GM18505 (cell line): ENCODE data around the gene NFU1.
"Not testable (repeated sequence)": the region's sequence is repeated elsewhere in the genome, so short reads cannot be mapped to it uniquely, and the experiment has no call there.

Experiments used
- ATAC-seq: cut with Tn5 transposase; IDR thresholded peaks from one replicate; pipeline ENCODE4 v1.9.1; 2021; ENCODE audit not compliant: unreplicated experiment
- POLR2A ChIP-seq: IDR thresholded peaks from 4 replicates; pipeline ENCODE4 v1.6.1; 2011; ENCODE audit warnings: borderline replicate concordance; ENCODE audit not compliant: insufficient read depth, insufficient read length; ENCODE audit errors: extremely low read depth

The NFU1 gene

GRCh38 chr2:69368588-69368987 is 68.6 kb downstream of the NFU1 start:
- TF ChIP-seq POLR2A, result no peak
- no peak for ATAC-seq

GRCh38 chr2:69359371-69359770 is 77.9 kb downstream of the NFU1 start:
- ATAC-seq, result no peak
- TF ChIP-seq POLR2A, result no peak

- TF ChIP-seq POLR2A, result no peak
- no peak for ATAC-seq
Observed at GRCh38 chr2:69358914-69359313, 78.3 kb downstream of the NFU1 start.

GRCh38 chr2:69356471-69356870 is 80.8 kb downstream of the NFU1 start:
- TF ChIP-seq POLR2A, result no peak
- ATAC-seq, result no peak

GRCh38 chr2:69354976-69355375 is 82.3 kb downstream of the NFU1 start:
- not testable (repeated sequence) for ATAC-seq

GRCh38 chr2:69353360-69353759 is 83.9 kb downstream of the NFU1 start:
- no peak for TF ChIP-seq POLR2A
- no peak for ATAC-seq

GRCh38 chr2:69348781-69349180 is 88.5 kb downstream of the NFU1 start:
- TF ChIP-seq POLR2A, result no peak
- ATAC-seq, result no peak
